HCT116 (cell line): Measurements from ENCODE around the gene PNMA3. TPM values are rescaled to one million over a fixed set of nuclear protein-coding genes. Genes with fewer than 3 reads are reported as not detected.
"Not testable (repeated sequence)": the region's sequence is repeated elsewhere in the genome, so short reads cannot be mapped to it uniquely, and the experiment has no call there.

Experiments used
- ATAC-seq: fragments of 200-7000 bp; cut with Tn5 transposase; 2 replicates; pipeline ENCODE4 v1.9.1; 2020; ENCODE audit warnings: mild to moderate bottlenecking, moderate library complexity
- BruUV-seq: library from RNA; stranded (reverse); fragments of 400-500 nt; replicated peaks from 2 replicates; lab custom pipeline; 2021; lab: Mats Ljungman, UMichigan
- CTCF ChIA-PET: fragments of 300-600 bp; sonication (Branson Sonifier 250); formaldehyde crosslinking; loops from one replicate; lab custom pipeline; 2021; ENCODE audit warnings: antibody characterized with exemption; lab: Charles Lee
- POLR2A ChIA-PET: fragments of 300-600, 350-600 bp; sonication (Branson Sonifier 250); formaldehyde crosslinking; loops from one replicate; lab custom pipeline; 2021; ENCODE audit warnings: antibody characterized with exemption; lab: Charles Lee
- RAD21 ChIA-PET, 2 experiments: fragments of 300-600 bp; sonication (Branson Sonifier 250); formaldehyde crosslinking; loops; one replicate each; lab custom pipeline; 2023; ENCODE audit warnings: low total read pairs in 2 of 2; ENCODE audit not compliant: uncharacterized antibody in 2 of 2, unreplicated experiment in 2 of 2, low non-redundant PET in 1 of 2; lab: Charles Lee
- DNase-seq: peaks from one replicate; pipeline ENCODE4 v3.0.0-alpha.2; 2010; ENCODE audit warnings: low read depth, low spot score
- H2AFZ ChIP-seq: fragments of 200-600 bp; shearing (Covaris generic), sonication (generic); 2 replicates; pipeline ENCODE4 v1.6.1; 2017; ENCODE audit warnings: low read depth, mixed run types, mixed read lengths, antibody characterized with exemption, low read length; ENCODE audit not compliant: poor library complexity, severe bottlenecking
- H3K27ac ChIP-seq: 2 replicates; pipeline ENCODE4 v1.5.1; 2012; ENCODE audit warnings: low read depth, low read length
- H3K27me3 ChIP-seq: fragments of 200-600 bp; sonication (generic); 2 replicates; pipeline ENCODE4 v1.6.1; 2016; ENCODE audit warnings: mixed run types, low read length, mixed read lengths; ENCODE audit not compliant: insufficient read depth
- H3K36me3 ChIP-seq, 2 experiments: fragments of 200-500 bp in 1 of 2; fragments of 200-600 bp in 1 of 2; sonication (Bioruptor generic) in 1 of 2; sonication (generic) in 1 of 2; 2 replicates each; pipeline versions ENCODE4 v1.5.1 to v1.6.1; 2014 to 2016; ENCODE audit warnings: low read length in 2 of 2, inconsistent platforms in 1 of 2, mixed read lengths in 1 of 2, mixed run types in 1 of 2; ENCODE audit not compliant: insufficient read depth in 2 of 2, control insufficient read depth in 1 of 2
- H3K4me1 ChIP-seq, 2 experiments: fragments of 200-600 bp in 1 of 2; sonication (generic) in 1 of 2; 2 replicates each; pipeline versions ENCODE4 v1.5.1 to v1.6.1; 2012 to 2017; ENCODE audit warnings: low read length in 2 of 2, inconsistent platforms in 1 of 2, mild to moderate bottlenecking in 1 of 2, mixed read lengths in 1 of 2, mixed run types in 1 of 2, moderate library complexity in 1 of 2; ENCODE audit not compliant: insufficient read depth in 2 of 2, control insufficient read depth in 1 of 2
- H3K4me2 ChIP-seq: fragments of 200-600 bp; sonication (generic); 2 replicates; pipeline ENCODE4 v1.6.1; 2017; ENCODE audit warnings: mixed run types, low read length, mixed read lengths
- H3K4me3 ChIP-seq, 2 experiments: fragments of 200-600 bp in 1 of 2; sonication (generic) in 1 of 2; replicated peaks in 1 of 2; 2 replicates each; pipeline ENCODE4 v1.5.1; 2011 to 2016; ENCODE audit warnings: low read length in 2 of 2, control low read depth in 1 of 2, low read depth in 1 of 2, mild to moderate bottlenecking in 1 of 2, mixed read lengths in 1 of 2, mixed run types in 1 of 2
- H3K79me2 ChIP-seq: fragments of 200-600 bp; sonication (generic); 2 replicates; pipeline ENCODE4 v1.6.1; 2017; ENCODE audit warnings: mild to moderate bottlenecking, mixed run types, low read length, moderate library complexity, mixed read lengths; ENCODE audit not compliant: insufficient read depth
- H3K9ac ChIP-seq: fragments of 200-600 bp; sonication (generic); 2 replicates; pipeline ENCODE4 v1.6.1; 2016; ENCODE audit warnings: low read length, mixed read lengths
- H3K9me2 ChIP-seq: fragments of 200-600 bp; sonication (generic), shearing (Covaris generic); 2 replicates; pipeline ENCODE4 v1.6.1; 2017; ENCODE audit warnings: mixed run types, mild to moderate bottlenecking, moderate library complexity; ENCODE audit not compliant: insufficient read depth
- H3K9me3 ChIP-seq, 2 experiments: fragments of 200-500 bp in 1 of 2; fragments of 200-600 bp in 1 of 2; sonication (Bioruptor generic) in 1 of 2; sonication (generic) in 1 of 2; 2 replicates each; pipeline ENCODE4 v1.6.1; 2014 to 2017; ENCODE audit warnings: low read length in 2 of 2, mixed read lengths in 2 of 2, inconsistent platforms in 1 of 2, low read depth in 1 of 2, mild to moderate bottlenecking in 1 of 2, mixed run types in 1 of 2, moderate library complexity in 1 of 2; ENCODE audit not compliant: control insufficient read depth in 1 of 2, insufficient read depth in 1 of 2
- H4K20me1 ChIP-seq: fragments of 200-600 bp; sonication (generic), shearing (Covaris generic); 2 replicates; pipeline ENCODE4 v1.6.1; 2017; ENCODE audit warnings: mixed run types, mild to moderate bottlenecking, moderate library complexity; ENCODE audit not compliant: insufficient read depth
- EGR1 ChIP-seq: IDR thresholded peaks from 2 replicates; pipeline ENCODE4 v1.6.1; 2012; ENCODE audit warnings: low read depth
- ELF1 ChIP-seq: IDR thresholded peaks from 2 replicates; pipeline ENCODE4 v1.6.1; 2012; ENCODE audit warnings: low read depth, borderline replicate concordance
- FOSL1 ChIP-seq: IDR thresholded peaks from 2 replicates; pipeline ENCODE4 v1.6.1; 2012; ENCODE audit warnings: low read depth
- POLR2A ChIP-seq: IDR thresholded peaks from 2 replicates; pipeline ENCODE4 v1.7.0; 2011; ENCODE audit warnings: borderline replicate concordance; ENCODE audit not compliant: insufficient read depth, insufficient read length; ENCODE audit errors: extremely low read depth
- SP1 ChIP-seq: IDR thresholded peaks from 2 replicates; pipeline ENCODE4 v1.6.1; 2012; ENCODE audit warnings: low read depth
- intact Hi-C: fragments of 100-400 bp; cut with micrococcal nuclease; formaldehyde crosslinking; loops from 2 replicates; pipeline ENCODE4 v1.10.0; 2022
- total RNA-seq: library from RNA; stranded (reverse); gene quantifications from one replicate; pipeline ENCODE4 v1.2.1, GENCODE V29; 2021; ENCODE audit not compliant: unreplicated experiment
- TF ChIP-seq, protein P1 (sequence below): IDR thresholded peaks from 2 replicates; pipeline ENCODE4 v1.6.1; 2012; ENCODE audit warnings: low read depth
- TF ChIP-seq, protein P2 (sequence below), 3 experiments: fragments of 200-600 bp in 1 of 3; sonication (generic) in 1 of 3; IDR thresholded peaks in 2 of 3; conservative IDR thresholded peaks in 1 of 3; 2 replicates each; pipeline ENCODE4 v1.5.1; 2012 to 2017; ENCODE audit warnings: low read depth in 2 of 3, low read length in 2 of 3, antibody characterized with exemption in 1 of 3, borderline replicate concordance in 1 of 3, control low read depth in 1 of 3, mild to moderate bottlenecking in 1 of 3, mixed read lengths in 1 of 3, mixed run types in 1 of 3, moderate library complexity in 1 of 3; ENCODE audit not compliant: insufficient read depth in 1 of 3

Gene PNMA3
- total RNA-seq, 1 experiment from 2014 or later = not detected

DNA sequence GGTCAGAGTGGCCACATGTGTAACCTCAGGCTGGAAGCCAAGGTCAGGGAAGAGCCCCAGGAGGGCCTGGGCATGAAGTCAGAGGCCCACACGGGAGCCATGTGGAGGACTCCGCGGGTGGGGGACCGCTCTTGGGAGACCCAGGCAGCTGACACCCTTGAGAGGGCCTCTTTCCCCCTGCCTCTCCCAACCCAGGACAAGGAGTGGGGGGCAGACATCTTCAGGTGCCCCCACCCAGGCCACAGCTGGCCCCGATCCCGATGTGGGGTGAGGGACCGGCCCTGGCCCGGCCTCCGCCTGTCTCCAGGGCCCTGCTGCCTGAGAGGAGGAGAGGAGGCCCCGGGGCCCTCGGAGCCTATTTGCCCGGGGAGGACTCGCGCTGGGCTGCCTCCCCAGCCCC lies 19.1 kb downstream of the PNMA3 start:
- POLR2A ChIA-PET = no interaction called here

DNA sequence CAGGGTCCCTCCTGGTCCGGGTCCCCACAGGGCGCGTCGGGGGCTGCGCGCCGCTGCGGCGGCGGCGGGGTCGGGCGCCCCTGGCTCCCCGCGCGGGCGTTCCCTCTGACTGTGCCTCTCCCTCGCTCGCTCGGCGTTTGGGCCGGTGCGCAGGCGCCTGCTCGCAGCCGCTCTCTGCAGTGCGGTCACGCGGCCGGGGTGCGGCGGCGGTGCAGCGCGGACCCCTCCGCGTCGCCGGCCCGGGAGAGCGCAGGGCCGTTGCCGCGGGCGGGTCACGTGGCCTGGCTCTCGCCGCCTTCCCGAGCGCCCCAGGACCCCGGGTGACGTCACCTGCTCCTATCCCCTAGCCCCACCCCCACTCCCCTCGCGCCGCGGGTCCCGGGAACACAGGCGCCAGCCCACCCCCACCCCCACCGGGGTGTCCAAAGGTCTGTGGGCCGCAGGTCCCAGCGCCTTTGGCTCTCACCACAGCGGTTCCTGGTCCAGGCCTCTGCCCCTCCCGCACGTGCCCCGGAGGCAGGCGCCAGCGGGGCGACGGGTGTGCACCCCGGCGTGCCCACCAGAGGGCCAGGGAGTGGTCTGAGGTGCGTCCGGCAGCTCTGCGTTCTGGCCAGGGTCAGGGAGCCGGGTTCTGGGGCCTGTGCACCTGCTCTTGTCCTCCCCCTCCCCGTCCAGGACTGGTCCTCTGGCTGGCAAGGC lies 21.3 kb downstream of the PNMA3 start:
- BruUV-seq, H3K79me2 ChIP-seq, H3K4me1 ChIP-seq, H4K20me1 ChIP-seq, H3K9me3 ChIP-seq, H3K4me3 ChIP-seq, H3K27me3 ChIP-seq, H3K4me2 ChIP-seq, H3K36me3 ChIP-seq, H3K9me2 ChIP-seq, H3K9ac ChIP-seq, CTCF ChIA-PET, H2AFZ ChIP-seq, intact Hi-C loops, DNase-seq, H3K27ac ChIP-seq, POLR2A ChIA-PET, RAD21 ChIA-PET: not testable (repeated sequence)
- peak; percentile 53; the same call in 1 of the 2 replicates for ATAC-seq

More for the DNA sequence above, 19.1 kb downstream of the PNMA3 start:
- H3K4me2 ChIP-seq = no peak overlapping the region
- no peak overlapping the region for H2AFZ ChIP-seq
- no peak overlapping the region for H3K27ac ChIP-seq
- ChIA-PET RAD21 (no interaction called here), CTCF (no interaction called here)
- no peaks in the 10 kb centered on the region for H3K9me2 ChIP-seq
- H3K4me1 ChIP-seq = no peaks in the 10 kb centered on the region
- intact Hi-C loops = no loop called here
- H3K79me2 ChIP-seq = no peaks in the 10 kb centered on the region
- no peak for DNase-seq
- H3K27me3 ChIP-seq = no peaks in the 10 kb centered on the region
- H3K9me3 ChIP-seq = no peaks in the 10 kb centered on the region
- H3K9ac ChIP-seq = no peak overlapping the region
- no TSS peak for BruUV-seq
- ATAC-seq = no peak
- H4K20me1 ChIP-seq = no peaks in the 10 kb centered on the region
- no peaks in the 10 kb centered on the region for H3K36me3 ChIP-seq
- TF ChIP-seq POLR2A = no peak
- TF ChIP-seq, protein P1, sequence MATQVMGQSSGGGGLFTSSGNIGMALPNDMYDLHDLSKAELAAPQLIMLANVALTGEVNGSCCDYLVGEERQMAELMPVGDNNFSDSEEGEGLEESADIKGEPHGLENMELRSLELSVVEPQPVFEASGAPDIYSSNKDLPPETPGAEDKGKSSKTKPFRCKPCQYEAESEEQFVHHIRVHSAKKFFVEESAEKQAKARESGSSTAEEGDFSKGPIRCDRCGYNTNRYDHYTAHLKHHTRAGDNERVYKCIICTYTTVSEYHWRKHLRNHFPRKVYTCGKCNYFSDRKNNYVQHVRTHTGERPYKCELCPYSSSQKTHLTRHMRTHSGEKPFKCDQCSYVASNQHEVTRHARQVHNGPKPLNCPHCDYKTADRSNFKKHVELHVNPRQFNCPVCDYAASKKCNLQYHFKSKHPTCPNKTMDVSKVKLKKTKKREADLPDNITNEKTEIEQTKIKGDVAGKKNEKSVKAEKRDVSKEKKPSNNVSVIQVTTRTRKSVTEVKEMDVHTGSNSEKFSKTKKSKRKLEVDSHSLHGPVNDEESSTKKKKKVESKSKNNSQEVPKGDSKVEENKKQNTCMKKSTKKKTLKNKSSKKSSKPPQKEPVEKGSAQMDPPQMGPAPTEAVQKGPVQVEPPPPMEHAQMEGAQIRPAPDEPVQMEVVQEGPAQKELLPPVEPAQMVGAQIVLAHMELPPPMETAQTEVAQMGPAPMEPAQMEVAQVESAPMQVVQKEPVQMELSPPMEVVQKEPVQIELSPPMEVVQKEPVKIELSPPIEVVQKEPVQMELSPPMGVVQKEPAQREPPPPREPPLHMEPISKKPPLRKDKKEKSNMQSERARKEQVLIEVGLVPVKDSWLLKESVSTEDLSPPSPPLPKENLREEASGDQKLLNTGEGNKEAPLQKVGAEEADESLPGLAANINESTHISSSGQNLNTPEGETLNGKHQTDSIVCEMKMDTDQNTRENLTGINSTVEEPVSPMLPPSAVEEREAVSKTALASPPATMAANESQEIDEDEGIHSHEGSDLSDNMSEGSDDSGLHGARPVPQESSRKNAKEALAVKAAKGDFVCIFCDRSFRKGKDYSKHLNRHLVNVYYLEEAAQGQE = no peak
- no peak for TF ChIP-seq ELF1
- TF ChIP-seq EGR1 = no peak
- TF ChIP-seq FOSL1 = no peak
- no peak for TF ChIP-seq SP1
- TF ChIP-seq, protein P2, sequence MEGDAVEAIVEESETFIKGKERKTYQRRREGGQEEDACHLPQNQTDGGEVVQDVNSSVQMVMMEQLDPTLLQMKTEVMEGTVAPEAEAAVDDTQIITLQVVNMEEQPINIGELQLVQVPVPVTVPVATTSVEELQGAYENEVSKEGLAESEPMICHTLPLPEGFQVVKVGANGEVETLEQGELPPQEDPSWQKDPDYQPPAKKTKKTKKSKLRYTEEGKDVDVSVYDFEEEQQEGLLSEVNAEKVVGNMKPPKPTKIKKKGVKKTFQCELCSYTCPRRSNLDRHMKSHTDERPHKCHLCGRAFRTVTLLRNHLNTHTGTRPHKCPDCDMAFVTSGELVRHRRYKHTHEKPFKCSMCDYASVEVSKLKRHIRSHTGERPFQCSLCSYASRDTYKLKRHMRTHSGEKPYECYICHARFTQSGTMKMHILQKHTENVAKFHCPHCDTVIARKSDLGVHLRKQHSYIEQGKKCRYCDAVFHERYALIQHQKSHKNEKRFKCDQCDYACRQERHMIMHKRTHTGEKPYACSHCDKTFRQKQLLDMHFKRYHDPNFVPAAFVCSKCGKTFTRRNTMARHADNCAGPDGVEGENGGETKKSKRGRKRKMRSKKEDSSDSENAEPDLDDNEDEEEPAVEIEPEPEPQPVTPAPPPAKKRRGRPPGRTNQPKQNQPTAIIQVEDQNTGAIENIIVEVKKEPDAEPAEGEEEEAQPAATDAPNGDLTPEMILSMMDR (IDR thresholded peaks at IDR 0.05 in 2 of 3, conservative IDR thresholded peaks at IDR 0.05 in 1 of 3; ENCODE audit: borderline replicate concordance in 1 of 3, insufficient read depth in 1 of 3, low read depth in 2 of 3, low read length in 2 of 3) = no peak
- no peak overlapping the region for H3K4me3 ChIP-seq
